DMS53 treated with DMSO at 0.1 percent for 48 hours (cell line): Measurements from ENCODE around the gene NTN1.
"Not testable (repeated sequence)": the region's sequence is repeated elsewhere in the genome, so short reads cannot be mapped to it uniquely, and the experiment has no call there.

Source experiments
- DNase-seq: peaks from one replicate; lab custom pipeline; 2025; ENCODE audit not compliant: unreplicated experiment; lab: John Stamatoyannopoulos, UW

Gene NTN1

GRCh38 chr17:9021158-9021991 lies at the start of gene NTN1:
Gene NTN1, plus strand, starts transcription at chr17:9021510. Its CDS starts 864 bp downstream, at chr17:9022374.
- no peak for DNase-seq

GRCh38 chr17:8975091-8975725 lies 46.1 kb upstream of the NTN1 start:
- no peak for DNase-seq

GRCh38 chr17:8976638-8977037 lies 44.7 kb upstream of the NTN1 start:
- no peak for DNase-seq

- no peak for DNase-seq
Observed at GRCh38 chr17:8979715-8980114, 41.6 kb upstream of the NTN1 start.

GRCh38 chr17:8981443-8981842 lies 39.9 kb upstream of the NTN1 start:
- DNase-seq: no peak

DNA sequence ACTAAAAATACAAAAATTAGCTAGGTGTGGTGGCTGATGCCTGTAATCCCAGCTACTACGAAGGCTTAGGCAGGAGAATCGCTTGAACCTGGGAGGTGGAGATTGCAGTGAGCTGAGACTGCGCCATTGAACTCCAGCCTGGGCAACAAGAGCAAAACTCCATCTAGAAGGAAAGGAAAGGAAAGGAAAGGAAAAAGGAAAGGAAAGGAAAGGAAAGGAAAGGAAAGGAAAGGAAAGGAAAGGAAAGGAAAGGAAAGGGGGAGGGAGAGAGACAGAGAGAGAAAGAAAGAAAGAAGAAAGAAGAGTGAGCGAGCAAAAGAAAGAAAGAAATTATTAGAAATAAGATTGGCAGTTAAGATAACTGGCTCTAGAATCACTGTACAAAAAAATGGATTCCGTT lies 37.1 kb upstream of the NTN1 start:
- DNase-seq: not testable (repeated sequence)

- DNase-seq: no peak
Observed at GRCh38 chr17:8985054-8985701, 36.1 kb upstream of the NTN1 start.

GRCh38 chr17:8986295-8986694 lies 35.0 kb upstream of the NTN1 start:
- DNase-seq: no peak

- DNase-seq: not testable (repeated sequence)
Observed at GRCh38 chr17:8988263-8988935, 32.9 kb upstream of the NTN1 start.

DNA sequence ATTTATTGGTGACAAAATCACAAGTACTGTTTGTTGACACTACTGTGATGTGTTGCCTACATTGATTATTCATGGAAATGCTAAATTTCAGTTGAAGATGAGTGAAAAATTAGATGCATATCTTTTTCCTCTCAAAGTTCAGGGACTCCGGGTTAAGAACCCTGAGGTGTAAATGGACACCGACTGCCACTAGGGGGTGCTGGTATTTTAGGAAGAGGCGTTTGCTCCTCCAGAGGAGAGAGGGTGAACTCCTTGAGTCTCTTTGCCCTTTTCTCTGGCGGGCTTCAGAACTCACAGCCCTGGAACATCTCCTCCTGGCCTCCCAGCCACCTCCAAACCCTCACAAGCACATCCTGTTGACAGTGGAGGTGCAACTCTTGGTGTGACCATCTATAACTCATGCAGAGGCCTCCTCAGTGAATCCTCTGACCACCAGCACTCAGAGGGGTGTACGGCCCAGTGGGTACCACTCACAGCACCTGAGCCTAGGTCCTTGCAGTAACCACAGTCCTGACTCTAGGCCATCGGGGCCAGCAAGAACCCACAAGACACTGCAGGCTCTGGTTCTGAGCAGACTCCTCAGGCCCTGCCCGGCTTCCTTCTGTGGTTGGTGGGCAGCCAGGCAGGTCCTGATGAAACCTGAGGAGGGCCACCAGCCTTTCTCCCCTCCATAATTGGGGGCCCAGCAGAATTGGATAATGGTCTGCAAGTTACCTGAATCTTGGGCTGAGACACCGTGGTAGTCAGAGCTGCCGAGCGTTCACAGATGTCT lies 29.6 kb upstream of the NTN1 start:
- peak; percentile 3 for DNase-seq

DNA sequence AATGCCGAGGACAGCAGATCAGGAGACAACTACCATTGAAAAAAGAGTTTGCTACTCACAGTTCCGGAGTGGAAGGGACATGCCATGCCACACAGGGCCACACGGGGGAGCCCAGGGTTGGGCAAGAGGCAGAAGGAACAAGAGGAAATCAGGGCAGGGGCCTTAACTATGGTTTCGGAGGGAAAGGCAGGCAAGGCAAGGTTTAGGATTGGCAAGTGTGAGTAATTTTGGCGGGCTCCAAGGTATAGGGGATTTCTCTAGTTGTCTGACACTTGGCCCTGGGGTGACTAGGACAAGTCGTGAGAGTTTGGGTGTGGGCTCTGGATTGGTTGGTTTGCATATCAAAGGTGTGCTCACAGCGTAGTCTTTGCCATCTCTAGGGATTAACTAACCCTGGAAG lies 27.0 kb upstream of the NTN1 start:
- DNase-seq: peak; percentile 19

DNA sequence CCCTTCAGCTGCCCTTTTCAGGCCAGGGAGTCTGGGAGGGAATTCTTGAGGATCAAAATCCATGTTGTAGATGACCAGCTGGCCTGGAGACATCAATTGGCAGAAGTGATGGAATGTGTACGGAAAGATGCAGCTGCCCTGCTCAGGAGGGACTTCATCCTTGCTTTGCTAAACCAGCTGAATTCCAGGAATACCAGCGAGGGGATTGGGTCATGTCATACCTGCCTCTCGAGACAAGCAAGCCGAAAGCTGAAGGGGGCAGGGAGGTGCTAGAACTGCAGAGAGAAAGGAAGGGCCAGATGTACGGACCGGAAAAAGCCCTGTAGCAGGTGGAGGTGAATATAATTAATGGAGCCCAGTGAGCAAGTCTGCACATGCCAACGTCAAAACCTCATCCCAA lies 25.6 kb upstream of the NTN1 start:
- no peak for DNase-seq

DNA sequence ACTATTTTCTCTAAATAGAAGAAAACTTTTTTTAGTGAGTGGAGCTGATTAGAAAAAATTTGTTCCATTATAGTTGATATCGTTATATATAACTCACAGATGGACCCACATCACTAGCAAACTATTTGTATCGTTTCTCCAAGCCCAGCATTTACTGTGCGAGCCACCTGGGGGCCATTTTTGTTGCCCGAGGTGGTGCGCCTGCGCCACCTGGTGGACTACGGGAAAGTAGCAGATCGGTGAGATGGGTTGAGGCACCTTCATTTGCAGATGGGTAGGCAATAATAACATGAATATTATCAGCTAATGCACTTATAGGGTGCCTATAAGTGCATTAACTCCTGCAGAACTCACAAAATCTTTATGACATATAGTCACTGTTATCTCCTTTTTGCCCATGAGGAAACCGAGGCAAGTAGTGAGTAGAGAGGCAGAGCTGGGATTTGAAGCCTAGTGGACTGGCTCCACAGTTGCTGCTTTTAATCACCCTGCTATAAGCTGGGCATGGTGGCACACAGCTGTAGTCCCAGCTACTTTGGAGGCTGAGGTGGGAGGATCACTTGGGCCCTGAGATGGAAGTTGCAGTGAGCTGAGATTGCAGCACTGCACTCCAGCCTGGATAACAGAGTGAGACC lies 23.2 kb upstream of the NTN1 start:
- DNase-seq: peak; percentile 9

DNA sequence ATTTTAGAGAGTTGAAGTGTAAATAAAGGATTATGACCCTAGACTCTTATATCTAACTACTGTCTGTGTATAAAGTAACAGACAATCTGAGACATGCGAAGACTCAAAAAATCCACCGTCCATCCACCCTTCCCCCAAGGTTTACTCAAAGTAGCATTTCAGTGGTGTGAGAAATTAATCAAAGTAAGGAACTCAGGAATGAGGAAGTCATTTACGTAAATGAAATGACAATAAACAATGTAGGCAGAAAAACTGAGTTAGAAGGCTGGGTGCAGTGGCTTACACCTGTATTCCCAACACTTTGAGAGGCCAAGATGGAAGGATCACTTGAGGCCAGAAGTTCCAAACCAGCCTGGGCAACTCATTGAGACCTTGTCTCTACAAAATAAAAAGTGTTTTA lies 19.8 kb upstream of the NTN1 start:
- no peak for DNase-seq

DNA sequence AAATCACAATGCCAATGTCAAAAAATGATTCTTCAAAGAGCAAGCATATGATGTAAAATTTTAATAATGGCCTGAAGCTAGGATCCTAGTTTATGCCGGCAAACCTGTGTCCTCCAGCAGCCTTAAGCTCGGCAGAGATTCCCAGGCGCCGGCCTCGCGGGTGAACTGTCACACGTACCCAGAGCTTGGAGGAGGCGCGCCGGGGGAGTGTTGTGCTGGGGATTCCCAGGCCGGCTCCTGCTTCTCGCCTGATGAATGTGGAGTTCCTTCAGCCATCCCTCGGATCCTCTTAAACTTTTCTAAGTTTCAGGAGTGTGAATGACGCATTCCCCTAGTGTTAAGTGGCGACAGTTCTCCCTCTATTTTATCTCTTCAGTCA lies 19.1 kb upstream of the NTN1 start:
- DNase-seq: no peak

DNA sequence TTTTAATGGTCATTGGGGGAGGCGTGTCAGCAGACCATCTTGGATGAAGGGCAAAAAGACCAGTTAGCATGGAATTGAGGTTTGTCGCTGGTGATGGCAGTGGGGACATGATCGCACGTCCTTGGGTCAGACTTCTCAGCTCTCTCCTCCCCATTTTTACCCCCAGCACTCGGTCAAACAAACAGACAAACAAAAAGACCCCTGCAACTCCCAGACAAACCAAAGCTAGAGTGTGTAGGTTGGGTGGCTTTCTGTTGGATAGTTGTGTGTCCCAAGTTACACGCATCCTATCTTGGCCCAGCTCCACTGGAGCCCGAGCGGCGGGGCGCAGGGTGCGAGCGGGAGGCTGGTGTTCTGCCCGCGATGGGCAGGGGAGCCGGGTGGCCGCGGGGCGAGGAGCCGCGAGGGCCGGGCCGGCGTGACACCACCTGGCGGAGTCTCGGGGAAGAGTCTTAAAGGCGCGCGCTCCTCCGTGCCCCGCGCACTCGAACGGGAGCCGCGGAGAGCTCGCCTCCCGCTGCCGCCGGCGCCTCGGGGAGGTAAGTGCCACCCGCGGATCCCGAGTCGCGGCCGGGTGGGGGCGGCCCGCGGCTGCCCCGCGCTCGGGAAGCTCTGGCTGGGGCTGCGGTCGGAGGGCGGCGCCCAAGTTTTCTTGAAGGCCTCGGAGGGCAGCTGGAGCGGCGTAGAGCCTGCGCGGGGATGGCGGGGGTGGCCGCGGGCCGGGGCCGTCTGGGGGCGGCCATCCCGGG lies 18.5 kb upstream of the NTN1 start:
- no peak for DNase-seq

DNA sequence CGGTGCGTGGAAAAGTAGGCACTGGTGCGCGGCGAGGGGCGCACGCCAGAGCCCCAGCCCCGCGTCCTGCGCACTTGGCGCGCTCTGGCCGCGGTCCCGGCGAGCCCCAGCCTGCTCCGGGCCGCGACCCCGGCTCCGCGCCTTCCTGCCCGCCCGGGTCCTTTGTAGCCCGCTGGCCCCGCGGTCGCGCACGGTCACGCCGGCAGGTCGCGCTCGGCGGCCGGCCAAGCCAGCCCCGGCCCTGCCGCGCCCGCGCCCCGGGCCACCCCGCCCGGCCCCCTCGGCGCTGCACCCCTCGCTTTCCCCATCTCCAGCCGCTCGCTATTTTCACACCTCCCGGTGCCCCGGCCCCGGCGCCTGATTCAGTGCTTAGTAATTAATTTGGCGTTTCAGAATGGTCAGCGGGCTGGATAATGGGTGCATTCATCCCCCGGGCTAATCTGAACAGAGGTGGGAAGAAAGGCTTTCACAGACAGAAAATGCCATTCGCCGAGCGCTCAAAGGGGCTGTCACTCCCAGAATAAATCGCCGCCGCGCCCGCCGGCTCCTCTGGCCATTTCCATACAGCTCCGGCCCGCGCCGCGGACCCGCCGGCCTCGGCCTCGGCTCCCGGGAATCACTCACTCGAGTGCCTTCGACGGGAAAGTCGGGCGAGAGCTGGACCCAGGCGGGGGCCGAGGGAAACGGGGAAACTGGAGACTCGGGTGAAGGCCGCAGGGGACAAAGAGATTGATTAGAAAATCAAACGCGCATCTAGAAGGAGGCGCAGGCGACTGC lies 17.8 kb upstream of the NTN1 start:
- DNase-seq: no peak

GRCh38 chr17:9004132-9004960 lies 17.0 kb upstream of the NTN1 start:
- DNase-seq: no peak
